GM20000 (cell line): Measurements from ENCODE around the gene NCOA4.
"Not testable (repeated sequence)": the region's sequence is repeated elsewhere in the genome, so short reads cannot be mapped to it uniquely, and the experiment has no call there.

Experiments
- DNase-seq: peaks from one replicate; pipeline ENCODE4 v3.0.0; 2012; ENCODE audit warnings: low spot score
- CTCF ChIP-seq: IDR thresholded peaks from 2 replicates; pipeline ENCODE4 v1.5.1; 2012; ENCODE audit warnings: mild to moderate bottlenecking, control low read depth; ENCODE audit errors: extremely low read depth, missing control alignments

Gene NCOA4

GRCh38 chr10:46005383-46005782 is 25.0 kb downstream of the NCOA4 start:
- no peak for DNase-seq

GRCh38 chr10:46004963-46005362 is 25.5 kb downstream of the NCOA4 start:
- no peak for DNase-seq
- no peak for TF ChIP-seq CTCF

More at GRCh38 chr10:46005383-46005782, 25.0 kb downstream of the NCOA4 start:
- no peak for TF ChIP-seq CTCF

GRCh38 chr10:46002916-46003693 is 27.3 kb downstream of the NCOA4 start:
- DNase-seq: no peak
- TF ChIP-seq CTCF: no peak

DNA sequence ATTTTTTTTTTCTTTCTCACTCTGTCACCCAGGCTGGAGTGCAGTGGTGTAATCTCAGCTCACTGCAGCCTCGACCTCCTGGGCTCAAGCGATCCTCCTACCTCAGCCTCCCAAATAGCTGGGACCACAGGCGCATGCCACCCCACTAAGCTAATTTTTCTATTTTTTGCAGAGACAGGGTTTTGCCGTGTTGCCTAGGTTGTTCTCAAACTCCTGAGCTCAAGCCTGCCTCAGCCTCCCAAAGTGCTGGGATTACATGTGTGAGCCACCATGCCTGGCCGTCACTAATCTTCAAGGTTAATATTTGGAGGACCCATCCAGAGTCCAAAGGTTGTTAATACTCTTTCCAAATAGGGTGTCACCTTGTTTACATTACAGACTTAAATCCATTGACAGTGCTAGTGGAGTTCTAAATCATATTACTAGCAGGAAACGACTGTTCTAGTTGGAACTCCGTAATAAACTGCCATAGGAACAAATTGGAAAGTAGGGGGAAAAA is 28.2 kb downstream of the NCOA4 start:
- DNase-seq: not testable (repeated sequence)

DNA sequence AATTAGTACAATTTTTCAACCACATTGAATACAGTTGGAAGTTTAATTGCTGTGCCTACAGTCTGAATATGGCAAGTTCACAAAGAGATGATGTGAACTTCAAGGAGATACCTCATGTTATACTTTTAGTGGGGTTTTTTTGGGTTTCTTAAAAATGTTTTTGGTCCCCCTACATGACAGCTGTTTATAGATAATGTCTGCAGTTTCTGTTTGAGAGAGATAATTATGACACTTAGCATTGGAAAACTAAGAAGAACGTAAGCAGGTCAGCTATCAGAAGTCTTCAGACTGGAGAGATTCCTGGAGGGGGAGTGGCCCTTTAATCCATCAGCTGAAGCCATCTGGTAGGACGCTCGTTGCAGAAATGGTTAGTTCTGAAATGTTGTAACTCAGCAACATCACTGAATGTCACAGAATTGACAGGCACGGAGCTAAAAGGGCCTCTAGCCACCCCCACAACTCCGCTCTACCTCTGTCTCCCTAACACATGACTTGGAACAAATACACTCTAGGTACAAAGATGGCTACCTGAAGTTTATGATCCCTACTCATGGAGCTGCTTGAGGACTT is 29.2 kb downstream of the NCOA4 start:
- TF ChIP-seq CTCF: no peak
- no peak for DNase-seq

- no peak for TF ChIP-seq CTCF
- DNase-seq: no peak
These were observed 29.9 kb downstream of the NCOA4 start for GRCh38 chr10:46000538-46000937.

GRCh38 chr10:45999955-46000354 is 30.5 kb downstream of the NCOA4 start:
- DNase-seq: not testable (repeated sequence)

GRCh38 chr10:45997994-45998763 is 32.2 kb downstream of the NCOA4 start:
- TF ChIP-seq CTCF: no peak
- no peak for DNase-seq
